ENCODE results near the gene TMOD3. TPM values are rescaled to one million over a fixed set of nuclear protein-coding genes. Genes with fewer than 3 reads are reported as not detected.

The TMOD3 gene
- total RNA-seq, 1 donor from 2014 or later, result 28.3 TPM

DNA sequence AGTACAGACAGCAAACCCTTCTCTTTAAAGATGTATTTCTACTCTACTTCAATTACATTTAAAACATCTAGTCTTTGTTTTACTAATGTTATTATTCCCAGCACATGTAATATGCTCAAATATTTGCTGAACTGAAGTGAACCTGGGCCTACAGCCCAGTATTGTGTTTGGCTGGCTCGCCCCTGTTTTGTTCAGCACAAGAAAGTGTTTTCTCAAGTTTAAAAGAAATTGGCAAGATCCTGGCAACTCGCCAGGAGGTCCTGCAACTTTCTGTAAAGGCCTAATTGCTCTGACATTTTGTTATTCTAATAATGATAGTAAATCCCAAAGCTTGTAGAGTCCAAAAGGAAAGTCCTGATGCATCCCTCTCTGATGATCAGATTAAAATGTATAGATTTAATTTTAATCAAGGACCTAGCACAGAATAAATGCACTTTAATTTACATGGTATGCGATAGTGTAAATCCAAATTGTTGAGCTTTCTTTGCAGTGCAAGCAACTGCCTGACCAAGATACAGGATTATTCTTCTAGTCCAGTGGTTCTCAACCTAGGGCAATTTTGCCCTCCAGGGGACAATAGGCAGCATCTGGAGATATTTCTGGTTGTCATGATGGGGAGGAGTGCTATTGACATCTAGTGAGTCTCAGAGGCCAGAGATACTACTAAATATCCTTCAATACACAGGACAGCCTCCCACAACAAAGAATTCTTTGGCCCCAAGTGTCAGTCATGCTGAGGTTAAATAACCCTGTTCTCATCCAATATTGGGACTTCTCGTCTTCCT lies 35.7 kb upstream of the TMOD3 start:
- peaks cover 27% of the 10 kb centered on the region for H3K9me3 Mint-ChIP-seq
- H3K27ac Mint-ChIP-seq, result no peak overlapping the region
- H3K4me1 Mint-ChIP-seq, result no peaks in the 10 kb centered on the region
- peaks cover 6% of the 10 kb centered on the region for H3K27me3 Mint-ChIP-seq (ENCODE audit: low read depth)
- DNase-seq (ENCODE audit: low spot score in 2 of 2, unreplicated experiment in 2 of 2), result no peak
- no peak for TF ChIP-seq CTCF (IDR thresholded peaks at IDR 0.05; ENCODE audit: unreplicated experiment)
- no peak overlapping the region for H3K4me3 Mint-ChIP-seq
- H3K36me3 Mint-ChIP-seq, result no peaks in the 10 kb centered on the region

DNA sequence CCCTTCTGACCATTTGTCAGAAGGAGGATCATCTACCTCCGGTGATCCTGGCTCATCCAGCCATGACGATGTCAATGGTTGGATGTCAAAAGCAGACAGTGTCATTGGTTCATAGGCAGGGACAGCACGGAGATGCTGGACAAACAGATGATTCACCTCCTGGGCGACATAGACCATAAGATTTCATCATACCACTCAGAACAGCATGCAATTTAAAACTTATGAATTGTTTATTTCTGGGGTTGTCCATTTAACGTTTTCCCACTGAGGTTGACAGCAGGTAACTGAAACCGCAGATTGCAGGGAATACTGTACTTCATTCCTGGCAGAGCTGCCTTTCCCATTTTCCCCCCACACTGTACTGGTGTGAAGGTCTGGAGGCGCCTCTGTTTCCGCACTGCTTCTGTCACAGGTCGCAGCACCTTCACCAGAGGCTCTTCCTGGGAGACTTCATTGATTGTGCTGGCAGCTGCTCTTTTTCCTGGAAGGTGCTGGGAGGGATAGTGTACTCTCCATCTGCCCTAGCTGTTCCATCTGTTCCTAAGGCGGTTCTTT lies 32.5 kb upstream of the TMOD3 start:
- Mint-ChIP-seq H3K4me1 (no peaks in the 10 kb centered on the region), H3K9me3 (peaks cover 3% of the 10 kb centered on the region), H3K27me3 (ENCODE audit: low read depth) (no peaks in the 10 kb centered on the region), H3K36me3 (no peaks in the 10 kb centered on the region), H3K27ac (no peak overlapping the region), H3K4me3 (no peak overlapping the region)
- DNase-seq (ENCODE audit: low spot score in 2 of 2, unreplicated experiment in 2 of 2), result no peak
- no peak for TF ChIP-seq CTCF (IDR thresholded peaks at IDR 0.05; ENCODE audit: unreplicated experiment)

GRCh38 chr15:51798281-51798680 lies 31.2 kb upstream of the TMOD3 start:
- H3K27ac Mint-ChIP-seq, result no peak overlapping the region
- H3K27me3 Mint-ChIP-seq (ENCODE audit: low read depth), result no peaks in the 10 kb centered on the region
- H3K9me3 Mint-ChIP-seq, result no peaks in the 10 kb centered on the region
- H3K36me3 Mint-ChIP-seq, result no peaks in the 10 kb centered on the region
- peaks cover 2% of the 10 kb centered on the region for H3K4me1 Mint-ChIP-seq
- no peak for TF ChIP-seq CTCF (IDR thresholded peaks at IDR 0.05; ENCODE audit: unreplicated experiment)
- no peak for DNase-seq (ENCODE audit: low spot score in 2 of 2, unreplicated experiment in 2 of 2)
- no peak overlapping the region for H3K4me3 Mint-ChIP-seq

- Mint-ChIP-seq H3K36me3 (no peaks in the 10 kb centered on the region), H3K9me3 (no peaks in the 10 kb centered on the region), H3K4me1 (peaks cover 2% of the 10 kb centered on the region), H3K27me3 (ENCODE audit: low read depth) (no peaks in the 10 kb centered on the region), H3K4me3 (no peak overlapping the region), H3K27ac (no peak overlapping the region)
- no peak for TF ChIP-seq CTCF (IDR thresholded peaks at IDR 0.05; ENCODE audit: unreplicated experiment)
- no peak for DNase-seq (ENCODE audit: low spot score in 2 of 2, unreplicated experiment in 2 of 2)
Observed at GRCh38 chr15:51799282-51800252, 29.9 kb upstream of the TMOD3 start.

- Mint-ChIP-seq H3K4me1 (peaks cover 2% of the 10 kb centered on the region), H3K27ac (no peak overlapping the region), H3K4me3 (no peak overlapping the region), H3K36me3 (peaks cover under 1% of the 10 kb centered on the region), H3K27me3 (ENCODE audit: low read depth) (no peaks in the 10 kb centered on the region), H3K9me3 (no peaks in the 10 kb centered on the region)
- no peak for TF ChIP-seq CTCF (IDR thresholded peaks at IDR 0.05; ENCODE audit: unreplicated experiment)
- no peak for DNase-seq (ENCODE audit: low spot score in 2 of 2, unreplicated experiment in 2 of 2)
Observed at GRCh38 chr15:51801391-51801835, 28.0 kb upstream of the TMOD3 start.
